ENCODE results near the gene PRX.
A peak's percentile ranks its signal among the peaks of the same experiment; 100 is the strongest.

PRX gene

DNA sequence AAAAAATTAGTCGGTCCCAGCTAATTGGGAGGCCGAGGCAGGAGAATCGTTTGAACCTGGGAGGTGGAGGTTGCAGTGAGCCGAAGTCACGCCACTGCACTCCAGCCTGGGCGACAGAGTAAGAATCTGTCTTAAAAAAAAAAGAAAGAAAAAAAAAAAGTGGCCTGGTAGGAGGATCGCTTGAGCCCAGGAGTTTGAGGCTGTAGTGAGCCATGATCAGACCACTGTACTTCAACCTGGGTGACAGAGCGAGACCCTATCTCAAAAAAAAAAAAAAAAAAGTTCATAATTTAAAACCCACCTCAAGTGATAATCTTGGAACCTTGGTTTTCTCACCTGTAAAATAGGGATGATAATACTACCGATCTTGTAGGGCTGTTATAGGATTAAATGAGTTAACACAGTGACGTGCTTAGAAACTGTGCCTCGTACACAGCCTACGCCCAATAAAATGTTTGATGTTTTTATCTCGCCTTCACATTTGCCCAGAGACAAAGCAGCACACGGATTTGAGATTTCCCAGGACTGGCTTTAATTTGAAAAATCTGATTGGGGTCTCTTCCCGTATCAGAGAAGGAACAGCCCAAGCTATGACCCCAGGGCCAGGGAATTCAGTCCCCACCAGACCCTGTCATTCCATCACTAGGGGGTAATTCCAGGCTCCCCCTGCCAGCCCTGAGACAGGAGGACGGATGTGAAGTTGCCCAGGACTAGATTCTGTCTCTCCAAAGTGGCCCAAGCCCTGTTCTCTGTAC, 9.0 kb upstream of the PRX start:
- Histone ChIP-seq H3K4me1 (ENCODE audit: insufficient read depth, poor library complexity, severe bottlenecking) (peaks cover 3% of the 10 kb centered on the region), H3K27me3 (ENCODE audit: insufficient read depth, poor library complexity, severe bottlenecking) (no peaks in the 10 kb centered on the region), H3K27ac (ENCODE audit: poor library complexity, severe bottlenecking) (peak overlapping the region; percentile 81), H3K4me3 (ENCODE audit: severe bottlenecking) (no peak overlapping the region), H3K36me3 (ENCODE audit: low read depth) (peaks cover 10% of the 10 kb centered on the region), H3K9me3 (ENCODE audit: severe bottlenecking) (no peaks in the 10 kb centered on the region)
- DNase-seq (ENCODE audit: low spot score) (no peak), ATAC-seq (ENCODE audit: low read depth) (no peak)
- TF ChIP-seq, protein P1, sequence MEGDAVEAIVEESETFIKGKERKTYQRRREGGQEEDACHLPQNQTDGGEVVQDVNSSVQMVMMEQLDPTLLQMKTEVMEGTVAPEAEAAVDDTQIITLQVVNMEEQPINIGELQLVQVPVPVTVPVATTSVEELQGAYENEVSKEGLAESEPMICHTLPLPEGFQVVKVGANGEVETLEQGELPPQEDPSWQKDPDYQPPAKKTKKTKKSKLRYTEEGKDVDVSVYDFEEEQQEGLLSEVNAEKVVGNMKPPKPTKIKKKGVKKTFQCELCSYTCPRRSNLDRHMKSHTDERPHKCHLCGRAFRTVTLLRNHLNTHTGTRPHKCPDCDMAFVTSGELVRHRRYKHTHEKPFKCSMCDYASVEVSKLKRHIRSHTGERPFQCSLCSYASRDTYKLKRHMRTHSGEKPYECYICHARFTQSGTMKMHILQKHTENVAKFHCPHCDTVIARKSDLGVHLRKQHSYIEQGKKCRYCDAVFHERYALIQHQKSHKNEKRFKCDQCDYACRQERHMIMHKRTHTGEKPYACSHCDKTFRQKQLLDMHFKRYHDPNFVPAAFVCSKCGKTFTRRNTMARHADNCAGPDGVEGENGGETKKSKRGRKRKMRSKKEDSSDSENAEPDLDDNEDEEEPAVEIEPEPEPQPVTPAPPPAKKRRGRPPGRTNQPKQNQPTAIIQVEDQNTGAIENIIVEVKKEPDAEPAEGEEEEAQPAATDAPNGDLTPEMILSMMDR (IDR thresholded peaks at IDR 0.05; ENCODE audit: poor library complexity, severe bottlenecking) = no peak

DNA sequence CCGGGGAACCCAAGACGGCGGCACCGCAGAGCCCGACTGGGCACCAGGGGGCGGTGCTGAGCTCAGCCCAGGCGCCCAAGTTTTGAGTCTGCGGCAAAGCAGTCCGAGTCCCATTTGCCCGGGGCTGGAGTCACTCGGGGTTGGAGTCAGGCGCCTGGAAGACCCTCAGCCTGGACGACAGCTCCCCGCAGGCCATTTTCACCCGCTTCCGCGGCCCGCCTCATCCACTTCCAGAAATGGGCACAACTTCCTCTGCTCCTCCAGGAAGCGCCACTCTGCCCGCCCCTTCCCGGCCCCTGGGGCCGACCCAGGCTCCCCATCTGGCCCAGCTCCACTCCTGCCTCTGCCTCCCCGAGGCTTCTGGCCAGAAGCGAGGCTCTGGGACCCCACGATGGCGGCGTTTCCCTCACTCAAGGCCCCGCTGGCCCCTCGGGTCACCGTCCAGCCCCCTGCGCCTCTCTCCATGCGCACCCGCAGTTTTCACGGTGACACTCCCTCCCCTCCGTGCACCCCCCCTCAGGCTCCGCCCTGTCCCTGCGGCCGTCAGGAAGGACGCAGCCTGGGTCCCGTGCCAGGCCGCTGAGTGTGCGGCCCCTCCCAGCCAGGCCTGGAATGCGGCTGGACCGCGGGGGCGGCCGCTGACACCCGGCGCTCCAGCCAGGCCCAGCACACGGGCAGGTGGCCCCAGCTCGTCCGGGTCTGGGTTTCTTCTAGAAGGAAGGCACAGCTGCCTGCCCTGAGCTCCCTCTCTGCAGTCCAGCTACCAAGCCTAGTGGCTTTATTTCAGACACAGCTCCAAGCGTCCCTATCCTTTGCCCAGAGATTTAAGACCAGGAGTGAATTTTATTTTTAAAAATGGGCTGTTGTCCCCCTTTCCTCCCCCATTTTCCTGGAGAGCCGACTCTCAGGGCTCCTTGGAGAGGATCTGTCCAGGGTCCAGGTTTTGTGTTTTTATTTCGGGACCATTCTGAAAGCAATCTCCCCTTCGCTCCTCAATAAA, 7.9 kb upstream of the PRX start:
- Histone ChIP-seq H3K36me3 (ENCODE audit: low read depth) (peaks cover 10% of the 10 kb centered on the region), H3K4me3 (ENCODE audit: severe bottlenecking) (peak overlapping the region; percentile 45), H3K9me3 (ENCODE audit: severe bottlenecking) (no peaks in the 10 kb centered on the region), H3K4me1 (ENCODE audit: insufficient read depth, poor library complexity, severe bottlenecking) (peaks cover 7% of the 10 kb centered on the region), H3K27me3 (ENCODE audit: insufficient read depth, poor library complexity, severe bottlenecking) (no peaks in the 10 kb centered on the region), H3K27ac (ENCODE audit: poor library complexity, severe bottlenecking) (peak overlapping the region; percentile 81)
- ATAC-seq (ENCODE audit: low read depth) (peak; percentile 65), DNase-seq (ENCODE audit: low spot score) (peak; percentile 89)
- TF ChIP-seq, protein P1 (IDR thresholded peaks at IDR 0.05; ENCODE audit: poor library complexity, severe bottlenecking) = peak; percentile 94

DNA sequence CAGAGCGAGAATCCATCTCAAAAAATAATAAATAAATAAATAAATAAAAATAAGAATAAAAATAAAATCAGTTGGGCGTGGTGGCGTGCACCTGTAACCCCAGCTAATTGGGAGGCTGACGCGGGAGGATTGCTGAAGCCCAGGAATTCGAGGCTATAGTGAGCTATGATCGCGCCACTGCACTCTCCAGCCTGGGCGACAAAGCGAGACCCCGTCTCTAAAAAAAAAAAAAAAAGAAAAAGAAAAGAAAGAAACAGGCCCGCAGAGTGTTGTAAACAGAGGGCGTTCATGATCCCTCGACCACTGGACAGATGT, 7.2 kb upstream of the PRX start:
- ATAC-seq (ENCODE audit: low read depth) = no peak
- Histone ChIP-seq H3K36me3 (ENCODE audit: low read depth) (peaks cover 10% of the 10 kb centered on the region), H3K27me3 (ENCODE audit: insufficient read depth, poor library complexity, severe bottlenecking) (no peaks in the 10 kb centered on the region), H3K4me3 (ENCODE audit: severe bottlenecking) (peak overlapping the region; percentile 45), H3K9me3 (ENCODE audit: severe bottlenecking) (no peaks in the 10 kb centered on the region), H3K4me1 (ENCODE audit: insufficient read depth, poor library complexity, severe bottlenecking) (peaks cover 7% of the 10 kb centered on the region), H3K27ac (ENCODE audit: poor library complexity, severe bottlenecking) (peak overlapping the region; percentile 81)
- no peak for DNase-seq (ENCODE audit: low spot score)
- TF ChIP-seq, protein P1 (IDR thresholded peaks at IDR 0.05; ENCODE audit: poor library complexity, severe bottlenecking) = no peak

DNA sequence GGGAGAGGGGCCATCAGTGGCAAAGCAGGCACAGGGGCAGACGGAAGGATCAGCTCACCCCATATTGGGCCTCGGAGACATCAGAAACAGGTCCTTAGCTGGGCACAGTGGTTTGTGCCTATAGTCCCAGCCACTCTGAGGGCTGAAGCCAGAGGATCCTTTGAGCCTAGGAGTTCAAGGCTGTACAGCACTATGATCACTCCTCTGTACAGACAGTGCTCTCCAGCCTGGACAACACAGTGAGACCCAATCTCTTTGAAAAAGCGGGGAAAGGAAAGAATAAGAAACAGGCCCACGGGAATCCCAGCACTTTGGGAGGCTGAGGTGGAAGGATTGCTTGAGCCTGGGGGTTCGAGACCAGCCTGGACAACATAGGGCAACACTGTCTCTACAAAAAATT, 6.6 kb upstream of the PRX start:
- Histone ChIP-seq H3K4me1 (ENCODE audit: insufficient read depth, poor library complexity, severe bottlenecking) (peaks cover 7% of the 10 kb centered on the region), H3K27ac (ENCODE audit: poor library complexity, severe bottlenecking) (no peak overlapping the region), H3K9me3 (ENCODE audit: severe bottlenecking) (no peaks in the 10 kb centered on the region), H3K27me3 (ENCODE audit: insufficient read depth, poor library complexity, severe bottlenecking) (no peaks in the 10 kb centered on the region), H3K36me3 (ENCODE audit: low read depth) (peaks cover 10% of the 10 kb centered on the region), H3K4me3 (ENCODE audit: severe bottlenecking) (no peak overlapping the region)
- DNase-seq (ENCODE audit: low spot score) (no peak), ATAC-seq (ENCODE audit: low read depth) (no peak)
- TF ChIP-seq, protein P1 (IDR thresholded peaks at IDR 0.05; ENCODE audit: poor library complexity, severe bottlenecking) = no peak
